Hepatocyte (in vitro differentiated cells): ENCODE measurements around the gene ING5. TPM values are rescaled to one million over a fixed set of nuclear protein-coding genes. Genes with fewer than 3 reads are reported as not detected.

Source experiments
- DNase-seq: peaks from one replicate; pipeline ENCODE4 v3.0.0-alpha.2; 2016; ENCODE audit warnings: low spot score
- H2AFZ ChIP-seq: fragments of 200-600 bp; sonication (generic); 2 replicates; pipeline ENCODE4 v1.6.0; 2016; ENCODE audit warnings: antibody characterized with exemption, mild to moderate bottlenecking
- H3K27ac ChIP-seq: fragments of 200-600 bp; sonication (generic); 2 replicates; pipeline ENCODE4 v1.5.1; 2016; ENCODE audit warnings: mild to moderate bottlenecking
- H3K27me3 ChIP-seq: fragments of 200-600 bp; sonication (generic); 2 replicates; pipeline ENCODE4 v1.6.1; 2016
- H3K36me3 ChIP-seq: fragments of 200-600 bp; sonication (generic); replicated peaks from 2 replicates; pipeline ENCODE4 v1.5.1; 2016; ENCODE audit warnings: low read depth; ENCODE audit not compliant: insufficient read depth
- H3K4me1 ChIP-seq: fragments of 200-600 bp; sonication (generic); 2 replicates; pipeline ENCODE4 v1.5.1; 2016; ENCODE audit warnings: mild to moderate bottlenecking, moderate library complexity; ENCODE audit not compliant: insufficient read depth
- H3K4me2 ChIP-seq: fragments of 200-600 bp; sonication (generic); 2 replicates; pipeline ENCODE4 v1.6.0; 2016
- H3K4me3 ChIP-seq: fragments of 200-600 bp; sonication (generic); 2 replicates; pipeline ENCODE4 v1.5.1; 2016; ENCODE audit warnings: mild to moderate bottlenecking
- H3K79me2 ChIP-seq: fragments of 200-600 bp; sonication (generic); 2 replicates; pipeline ENCODE4 v1.6.0; 2017; ENCODE audit warnings: mild to moderate bottlenecking
- H3K9me2 ChIP-seq: fragments of 200-600 bp; sonication (generic); replicated peaks from 2 replicates; pipeline ENCODE4 v1.6.0; 2017; ENCODE audit warnings: mild to moderate bottlenecking; ENCODE audit not compliant: insufficient read depth
- H3K9me3 ChIP-seq: fragments of 200-600 bp; sonication (generic); 2 replicates; pipeline ENCODE4 v1.5.1; 2016; ENCODE audit warnings: low read depth, mild to moderate bottlenecking
- H4K20me1 ChIP-seq: fragments of 200-600 bp; sonication (generic); 2 replicates; pipeline ENCODE4 v1.6.0; 2016; ENCODE audit warnings: mild to moderate bottlenecking; ENCODE audit not compliant: insufficient read depth, poor library complexity, severe bottlenecking
- CTCF ChIP-seq: fragments of 200-600 bp; sonication (generic); IDR thresholded peaks from 2 replicates; pipeline ENCODE4 v1.5.1; 2016; ENCODE audit warnings: antibody characterized with exemption, mild to moderate bottlenecking; ENCODE audit not compliant: poor library complexity
- EZH2 ChIP-seq: fragments of 200-600 bp; sonication (generic); IDR thresholded peaks from 2 replicates; pipeline ENCODE4 v1.6.1; 2016; ENCODE audit warnings: antibody characterized with exemption, mild to moderate bottlenecking, borderline replicate concordance
- EZH2phosphoT487 ChIP-seq: fragments of 200-600 bp; sonication (generic); IDR thresholded peaks from one replicate; pipeline ENCODE4 v1.6.1; 2018; ENCODE audit warnings: antibody characterized with exemption, mild to moderate bottlenecking, low read depth, moderate library complexity; ENCODE audit not compliant: unreplicated experiment, severe bottlenecking
- WGBS: methylation state at CpG from one replicate; pipeline ENCODE4 v1.1.6; 2016; ENCODE audit warnings: low lambda C conversion rate; ENCODE audit errors: missing lambda C conversion rate; 5-methylcytosine and 5-hydroxymethylcytosine counted together
- polyA plus RNA-seq: library from polyadenylated mRNA; unstranded; fragments of >200 nt; fragmentation: Nextera tagmentation; extraction: Ambion mirVana; gene quantifications from 2 replicates; pipeline ENCODE4 v1.2.1, GENCODE V29; 2016
- total RNA-seq: library from RNA; depleted of rRNA; stranded (reverse); fragments of >200 nt; gene quantifications from 2 replicates; pipeline ENCODE4 v1.2.3, GENCODE V29; 2014

Gene ING5
- total and polyA plus RNA-seq, 2 experiments from 2014 or later = 27.6 to 33.4 TPM

DNA sequence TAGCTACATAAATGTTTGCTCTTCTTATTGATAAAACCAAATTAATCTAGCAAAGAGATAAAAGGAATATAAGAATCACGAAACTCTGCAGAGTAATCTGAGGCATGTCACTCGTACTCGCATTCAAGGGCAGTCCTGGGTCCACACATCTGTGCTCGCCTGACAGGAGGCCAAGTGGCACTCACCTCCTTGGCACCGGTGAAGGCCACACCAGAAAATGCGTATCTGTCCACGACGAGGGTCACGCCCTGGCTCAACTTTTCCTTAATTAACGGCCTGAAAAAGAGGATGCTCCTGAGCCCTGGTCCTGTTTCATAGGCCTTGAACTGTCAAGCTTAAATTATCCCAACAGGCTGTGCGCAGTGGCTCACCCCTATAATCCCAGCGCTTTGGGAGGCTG is 21.8 kb upstream of the ING5 start:
- Histone ChIP-seq H3K79me2 (peaks cover 13% of the 10 kb centered on the region), H3K27me3 (no peaks in the 10 kb centered on the region), H3K4me2 (no peak overlapping the region), H3K27ac (peak overlapping the region; percentile 69), H2AFZ (no peak overlapping the region), H3K4me3 (no peak overlapping the region), H3K9me3 (no peaks in the 10 kb centered on the region), H3K36me3 (no peaks in the 10 kb centered on the region), H3K4me1 (no peaks in the 10 kb centered on the region), H3K9me2 (no peaks in the 10 kb centered on the region), H4K20me1 (no peaks in the 10 kb centered on the region)
- TF ChIP-seq EZH2phosphoT487 (no peak), CTCF (no peak), EZH2 (no peak)
- DNase-seq = no peak
- 96% methylated on average over 12 of the region's 12 CpGs for WGBS

DNA sequence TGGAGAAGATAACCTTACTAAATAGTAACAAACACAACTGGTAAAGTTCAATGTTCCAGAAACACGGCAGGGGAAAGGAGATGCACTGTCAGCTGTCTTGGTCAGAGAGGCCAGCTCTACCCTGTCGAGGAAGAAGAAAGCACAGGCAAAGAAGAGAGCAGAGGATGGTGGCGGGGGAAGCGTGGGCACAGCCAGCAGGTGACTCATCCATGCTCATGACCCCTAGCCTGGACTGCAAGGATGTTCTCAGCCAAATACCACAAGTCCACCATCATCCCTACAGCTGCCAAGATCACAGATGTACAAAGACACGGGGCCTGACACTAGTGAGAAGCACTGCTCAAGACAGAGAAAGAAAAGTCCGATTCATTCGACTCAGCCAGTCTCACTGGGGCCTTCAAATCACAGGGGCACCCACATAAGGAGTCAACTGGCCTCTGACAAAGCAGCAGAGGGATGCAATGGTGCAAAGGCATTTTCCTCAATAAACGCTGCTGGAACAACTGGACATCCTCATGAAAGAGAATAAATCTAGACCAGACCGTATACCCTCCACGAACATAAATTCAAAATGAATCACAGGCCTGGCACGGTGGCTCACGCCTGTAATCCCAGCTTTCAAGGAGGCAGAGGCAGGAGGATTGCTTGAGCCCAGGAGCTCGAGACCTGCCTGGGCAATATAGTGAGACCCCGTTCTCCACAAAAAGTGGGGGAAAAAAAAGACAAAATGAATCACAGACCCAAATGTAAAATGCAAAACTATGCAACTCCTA is 20.8 kb upstream of the ING5 start:
- Histone ChIP-seq H2AFZ (no peak overlapping the region), H3K4me3 (no peak overlapping the region), H3K27me3 (no peaks in the 10 kb centered on the region), H3K36me3 (no peaks in the 10 kb centered on the region), H3K4me1 (no peaks in the 10 kb centered on the region), H3K4me2 (no peak overlapping the region), H3K27ac (peak overlapping the region; percentile 69), H3K79me2 (peaks cover 23% of the 10 kb centered on the region), H3K9me3 (no peaks in the 10 kb centered on the region), H3K9me2 (no peaks in the 10 kb centered on the region), H4K20me1 (no peaks in the 10 kb centered on the region)
- 87% methylated on average over 14 of the region's 14 CpGs for WGBS
- TF ChIP-seq EZH2phosphoT487 = no peak
- no peak for TF ChIP-seq EZH2
- TF ChIP-seq CTCF = no peak
- DNase-seq = peak; percentile 61

DNA sequence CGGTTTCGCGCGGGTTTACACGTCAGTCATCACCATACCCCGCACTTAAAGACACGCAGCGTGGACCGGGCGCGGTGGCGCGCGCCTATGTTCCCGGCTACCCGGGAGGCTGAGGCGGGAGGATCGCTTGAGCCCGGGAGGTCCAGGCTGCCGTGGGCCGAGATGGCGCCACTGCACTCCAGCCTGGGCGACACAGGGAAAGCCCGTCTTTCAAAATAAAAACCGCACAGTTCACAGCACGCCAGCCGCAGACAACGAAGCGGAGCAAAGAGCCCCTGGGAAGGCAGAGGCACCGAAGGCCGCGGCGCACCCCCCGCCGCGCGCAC is 15.6 kb upstream of the ING5 start:
- Histone ChIP-seq H3K4me2 (peak overlapping the region; percentile 94), H3K36me3 (no peaks in the 10 kb centered on the region), H3K4me3 (peak overlapping the region; percentile 81), H4K20me1 (no peaks in the 10 kb centered on the region), H3K79me2 (peaks cover 49% of the 10 kb centered on the region), H3K9me3 (no peaks in the 10 kb centered on the region), H2AFZ (peak overlapping the region; percentile 76), H3K27me3 (no peaks in the 10 kb centered on the region), H3K4me1 (peaks cover 7% of the 10 kb centered on the region), H3K9me2 (no peaks in the 10 kb centered on the region), H3K27ac (peak overlapping the region; percentile 65)
- DNase-seq = no peak
- 2% methylated on average over 35 of the region's 37 CpGs for WGBS
- TF ChIP-seq CTCF (no peak), EZH2phosphoT487 (no peak), EZH2 (no peak)
